Measurements from ENCODE around the gene COPS8. TPM values are rescaled to one million over a fixed set of nuclear protein-coding genes. Genes with fewer than 3 reads are reported as not detected.

Gene COPS8
- total and polyA plus RNA-seq, 2 experiments from 2014 or later = 120 to 130 TPM

DNA sequence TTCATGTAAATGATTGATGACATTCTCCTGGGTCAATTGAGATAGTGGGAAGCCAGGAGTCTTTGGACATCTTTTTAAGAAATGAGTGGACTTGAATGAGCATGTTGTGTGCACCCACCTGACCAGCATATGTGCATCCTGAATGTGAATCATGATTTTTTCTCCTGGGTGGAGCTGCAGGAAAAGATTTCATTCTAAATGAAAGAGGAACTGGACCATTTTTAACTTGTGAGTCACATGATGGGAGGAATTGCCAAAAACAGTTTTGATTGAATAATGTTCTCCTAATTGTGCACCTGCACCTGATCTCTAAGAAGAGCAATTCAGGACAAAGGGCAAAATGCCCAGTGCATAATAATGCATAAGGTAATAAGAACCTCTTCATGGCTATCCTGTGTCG lies 32.3 kb downstream of the COPS8 start:
- H3K4me1 Mint-ChIP-seq = no peaks in the 10 kb centered on the region
- H3K4me3 Mint-ChIP-seq = no peak overlapping the region
- Histone ChIP-seq H3K4me3 (no peak overlapping the region), H2AFZ (no peak overlapping the region), H3K79me2 (replicated peaks; ENCODE audit: insufficient read depth) (no peaks in the 10 kb centered on the region), H3K4me1 (ENCODE audit: insufficient read depth) (no peaks in the 10 kb centered on the region), H3K36me3 (ENCODE audit: insufficient read depth) (no peaks in the 10 kb centered on the region), H3K4me2 (no peak overlapping the region), H3K27me3 (ENCODE audit: insufficient read depth) (no peaks in the 10 kb centered on the region), H3K9me2 (ENCODE audit: insufficient read depth) (no peaks in the 10 kb centered on the region), H4K20me1 (replicated peaks; ENCODE audit: insufficient read depth) (no peaks in the 10 kb centered on the region), H3K27ac (ENCODE audit: low read depth) (no peak overlapping the region), H3F3A (replicated peaks; ENCODE audit: low read depth) (no peaks in the 10 kb centered on the region)
- peaks cover 14% of the 10 kb centered on the region; the same call in 2 of the 3 replicates for H3K9me3 Mint-ChIP-seq
- no peak for DNase-seq (ENCODE audit: low spot score)
- H3K27me3 Mint-ChIP-seq (ENCODE audit: insufficient read depth, low read depth, poor library complexity) = no peaks in the 10 kb centered on the region
- no peak overlapping the region for H3K27ac Mint-ChIP-seq
- ATAC-seq = no peak
- peaks cover 5% of the 10 kb centered on the region; the same call in 2 of the 3 replicates for H3K36me3 Mint-ChIP-seq (ENCODE audit: low read depth)
- TF ChIP-seq, protein P1, sequence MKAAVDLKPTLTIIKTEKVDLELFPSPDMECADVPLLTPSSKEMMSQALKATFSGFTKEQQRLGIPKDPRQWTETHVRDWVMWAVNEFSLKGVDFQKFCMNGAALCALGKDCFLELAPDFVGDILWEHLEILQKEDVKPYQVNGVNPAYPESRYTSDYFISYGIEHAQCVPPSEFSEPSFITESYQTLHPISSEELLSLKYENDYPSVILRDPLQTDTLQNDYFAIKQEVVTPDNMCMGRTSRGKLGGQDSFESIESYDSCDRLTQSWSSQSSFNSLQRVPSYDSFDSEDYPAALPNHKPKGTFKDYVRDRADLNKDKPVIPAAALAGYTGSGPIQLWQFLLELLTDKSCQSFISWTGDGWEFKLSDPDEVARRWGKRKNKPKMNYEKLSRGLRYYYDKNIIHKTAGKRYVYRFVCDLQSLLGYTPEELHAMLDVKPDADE (IDR thresholded peaks at IDR 0.05) = no peak
- TF ChIP-seq ZNF331 (CRISPR knock-in tag; IDR thresholded peaks at IDR 0.05; ENCODE audit: low read depth) = no peak
- TF ChIP-seq NANOG (IDR thresholded peaks at IDR 0.05; ENCODE audit: borderline replicate concordance) = no peak
- no peak for TF ChIP-seq CREB1 (CRISPR knock-in tag; IDR thresholded peaks at IDR 0.05; ENCODE audit: low read depth)
- TF ChIP-seq ZNF114 (CRISPR knock-in tag; IDR thresholded peaks at IDR 0.05) = no peak
- TF ChIP-seq, protein P2, sequence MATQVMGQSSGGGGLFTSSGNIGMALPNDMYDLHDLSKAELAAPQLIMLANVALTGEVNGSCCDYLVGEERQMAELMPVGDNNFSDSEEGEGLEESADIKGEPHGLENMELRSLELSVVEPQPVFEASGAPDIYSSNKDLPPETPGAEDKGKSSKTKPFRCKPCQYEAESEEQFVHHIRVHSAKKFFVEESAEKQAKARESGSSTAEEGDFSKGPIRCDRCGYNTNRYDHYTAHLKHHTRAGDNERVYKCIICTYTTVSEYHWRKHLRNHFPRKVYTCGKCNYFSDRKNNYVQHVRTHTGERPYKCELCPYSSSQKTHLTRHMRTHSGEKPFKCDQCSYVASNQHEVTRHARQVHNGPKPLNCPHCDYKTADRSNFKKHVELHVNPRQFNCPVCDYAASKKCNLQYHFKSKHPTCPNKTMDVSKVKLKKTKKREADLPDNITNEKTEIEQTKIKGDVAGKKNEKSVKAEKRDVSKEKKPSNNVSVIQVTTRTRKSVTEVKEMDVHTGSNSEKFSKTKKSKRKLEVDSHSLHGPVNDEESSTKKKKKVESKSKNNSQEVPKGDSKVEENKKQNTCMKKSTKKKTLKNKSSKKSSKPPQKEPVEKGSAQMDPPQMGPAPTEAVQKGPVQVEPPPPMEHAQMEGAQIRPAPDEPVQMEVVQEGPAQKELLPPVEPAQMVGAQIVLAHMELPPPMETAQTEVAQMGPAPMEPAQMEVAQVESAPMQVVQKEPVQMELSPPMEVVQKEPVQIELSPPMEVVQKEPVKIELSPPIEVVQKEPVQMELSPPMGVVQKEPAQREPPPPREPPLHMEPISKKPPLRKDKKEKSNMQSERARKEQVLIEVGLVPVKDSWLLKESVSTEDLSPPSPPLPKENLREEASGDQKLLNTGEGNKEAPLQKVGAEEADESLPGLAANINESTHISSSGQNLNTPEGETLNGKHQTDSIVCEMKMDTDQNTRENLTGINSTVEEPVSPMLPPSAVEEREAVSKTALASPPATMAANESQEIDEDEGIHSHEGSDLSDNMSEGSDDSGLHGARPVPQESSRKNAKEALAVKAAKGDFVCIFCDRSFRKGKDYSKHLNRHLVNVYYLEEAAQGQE (IDR thresholded peaks at IDR 0.05; ENCODE audit: unreplicated experiment) = no peak

DNA sequence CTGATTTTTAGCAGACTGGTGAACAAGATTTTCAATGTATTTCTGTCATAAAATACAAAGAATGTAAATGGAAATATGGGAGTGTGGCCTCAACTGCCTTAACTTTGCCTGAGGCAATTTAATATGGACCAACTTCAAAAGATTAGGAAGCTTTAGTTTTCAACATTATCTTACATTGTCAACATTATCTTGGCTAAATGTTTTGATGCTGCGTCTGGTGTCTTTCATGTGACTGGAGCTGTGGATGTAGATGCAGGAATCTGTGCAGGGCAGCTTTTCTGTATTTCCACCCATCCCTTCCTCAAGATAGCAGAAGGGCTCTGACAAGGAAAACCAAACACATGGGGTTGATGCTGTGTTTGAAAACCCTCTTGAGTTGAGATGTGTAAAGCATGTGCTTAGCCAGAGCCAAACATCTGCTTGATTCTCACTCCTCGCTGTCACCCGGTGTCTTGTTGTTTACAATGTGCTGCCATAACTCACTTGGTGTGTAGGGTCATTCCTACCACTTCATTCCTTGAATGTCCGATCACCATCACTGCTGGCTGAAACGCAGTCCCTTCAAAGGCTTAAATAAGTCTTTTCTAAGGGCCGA lies 33.0 kb downstream of the COPS8 start:
- Mint-ChIP-seq H3K9me3 (peaks cover 14% of the 10 kb centered on the region; the same call in 2 of the 3 replicates), H3K27me3 (ENCODE audit: insufficient read depth, low read depth, poor library complexity) (no peaks in the 10 kb centered on the region), H3K4me1 (no peaks in the 10 kb centered on the region), H3K27ac (no peak overlapping the region), H3K36me3 (ENCODE audit: low read depth) (peaks cover 5% of the 10 kb centered on the region; the same call in 2 of the 3 replicates), H3K4me3 (no peak overlapping the region)
- no peak overlapping the region for H2AFZ ChIP-seq
- ATAC-seq (no peak), DNase-seq (ENCODE audit: low spot score) (no peak)
- H3K4me2 ChIP-seq = no peak overlapping the region
- H3K27ac ChIP-seq (ENCODE audit: low read depth) = no peak overlapping the region
- H3K79me2 ChIP-seq (replicated peaks; ENCODE audit: insufficient read depth) = no peaks in the 10 kb centered on the region
- no peaks in the 10 kb centered on the region for H3K9me2 ChIP-seq (ENCODE audit: insufficient read depth)
- H3K4me3 ChIP-seq = no peak overlapping the region
- no peaks in the 10 kb centered on the region for H3K27me3 ChIP-seq (ENCODE audit: insufficient read depth)
- TF ChIP-seq EZH2 (IDR thresholded peaks at IDR 0.05; ENCODE audit: low read depth, unreplicated experiment) (no peak), ZNF114 (CRISPR knock-in tag; IDR thresholded peaks at IDR 0.05) (no peak)
- TF ChIP-seq, protein P3, sequence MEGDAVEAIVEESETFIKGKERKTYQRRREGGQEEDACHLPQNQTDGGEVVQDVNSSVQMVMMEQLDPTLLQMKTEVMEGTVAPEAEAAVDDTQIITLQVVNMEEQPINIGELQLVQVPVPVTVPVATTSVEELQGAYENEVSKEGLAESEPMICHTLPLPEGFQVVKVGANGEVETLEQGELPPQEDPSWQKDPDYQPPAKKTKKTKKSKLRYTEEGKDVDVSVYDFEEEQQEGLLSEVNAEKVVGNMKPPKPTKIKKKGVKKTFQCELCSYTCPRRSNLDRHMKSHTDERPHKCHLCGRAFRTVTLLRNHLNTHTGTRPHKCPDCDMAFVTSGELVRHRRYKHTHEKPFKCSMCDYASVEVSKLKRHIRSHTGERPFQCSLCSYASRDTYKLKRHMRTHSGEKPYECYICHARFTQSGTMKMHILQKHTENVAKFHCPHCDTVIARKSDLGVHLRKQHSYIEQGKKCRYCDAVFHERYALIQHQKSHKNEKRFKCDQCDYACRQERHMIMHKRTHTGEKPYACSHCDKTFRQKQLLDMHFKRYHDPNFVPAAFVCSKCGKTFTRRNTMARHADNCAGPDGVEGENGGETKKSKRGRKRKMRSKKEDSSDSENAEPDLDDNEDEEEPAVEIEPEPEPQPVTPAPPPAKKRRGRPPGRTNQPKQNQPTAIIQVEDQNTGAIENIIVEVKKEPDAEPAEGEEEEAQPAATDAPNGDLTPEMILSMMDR (conservative IDR thresholded peaks at IDR 0.05; ENCODE audit: low read depth in 2 of 2) = no peak
- H3K36me3 ChIP-seq (ENCODE audit: insufficient read depth) = no peaks in the 10 kb centered on the region
- H3F3A ChIP-seq (replicated peaks; ENCODE audit: low read depth) = no peaks in the 10 kb centered on the region
- H4K20me1 ChIP-seq (replicated peaks; ENCODE audit: insufficient read depth) = no peaks in the 10 kb centered on the region
- no peaks in the 10 kb centered on the region for H3K4me1 ChIP-seq (ENCODE audit: insufficient read depth)

Data from GM23338 (cell line).